CD4-positive, alpha-beta memory T cell (primary cell): ENCODE results near the gene CDK11B. TPM values are rescaled to one million over a fixed set of nuclear protein-coding genes. Genes with fewer than 3 reads are reported as not detected.
A peak's percentile ranks its signal among the peaks of the same experiment; 100 is the strongest.
"Not testable (repeated sequence)": the region's sequence is repeated elsewhere in the genome, so short reads cannot be mapped to it uniquely, and the experiment has no call there.

Experiments
- CTCF ChIA-PET: fragments of 350-600 bp; sonication (Branson Sonifier 250); formaldehyde crosslinking; loops from one replicate; lab custom pipeline; 2021; ENCODE audit warnings: inconsistent platforms; ENCODE audit not compliant: partially characterized antibody; lab: Charles Lee
- POLR2A ChIA-PET: fragments of 350-600 bp; sonication (Branson Sonifier 250); formaldehyde crosslinking; loops from one replicate; lab custom pipeline; 2021; ENCODE audit not compliant: partially characterized antibody; lab: Charles Lee
- DNase-seq, 5 donors: peaks; one replicate each; pipeline versions ENCODE4 v3.0.0 to v3.0.0-alpha.2; 2020 to 2022; ENCODE audit warnings: mixed read lengths in 1 of 5
- H3K27ac ChIP-seq: one replicate; pipeline ENCODE4 v1.7.0; 2013; ENCODE audit warnings: low read depth, low read length
- H3K27me3 ChIP-seq: 2 replicates; pipeline ENCODE4 v1.7.0; 2013; ENCODE audit warnings: mild to moderate bottlenecking, low read length, moderate library complexity; ENCODE audit not compliant: insufficient read depth
- H3K36me3 ChIP-seq: 2 replicates; pipeline ENCODE4 v1.7.0; 2013; ENCODE audit warnings: mild to moderate bottlenecking, low read length, moderate library complexity; ENCODE audit not compliant: insufficient read depth
- H3K4me1 ChIP-seq: 2 replicates; pipeline ENCODE4 v1.7.0; 2013; ENCODE audit warnings: mild to moderate bottlenecking, low read length, moderate library complexity; ENCODE audit not compliant: insufficient read depth
- H3K4me3 ChIP-seq, 2 donors: one replicate each; pipeline ENCODE4 v1.7.0; 2013; ENCODE audit warnings: low read length in 2 of 2, mild to moderate bottlenecking in 1 of 2
- H3K9me3 ChIP-seq, 2 donors: one replicate each; pipeline ENCODE4 v1.7.0; 2013; ENCODE audit warnings: low read length in 2 of 2, control low read depth in 1 of 2; ENCODE audit not compliant: control insufficient read depth in 1 of 2
- H3K27ac Mint-ChIP-seq, 7 donors: one replicate each; pipeline ENCODE4 v1.8.0; 2020 to 2021; ENCODE audit warnings: mixed read lengths in 7 of 7, mild to moderate bottlenecking in 6 of 7, inconsistent platforms in 3 of 7, moderate library complexity in 3 of 7
- H3K27me3 Mint-ChIP-seq, 2 donors: one replicate each; pipeline ENCODE4 v1.8.0; 2020 to 2021; ENCODE audit warnings: mixed read lengths in 2 of 2
- H3K36me3 Mint-ChIP-seq, 2 donors: one replicate each; pipeline ENCODE4 v1.8.0; 2020 to 2021; ENCODE audit warnings: mixed read lengths in 2 of 2, inconsistent platforms in 1 of 2, mild to moderate bottlenecking in 1 of 2
- H3K4me1 Mint-ChIP-seq, 4 donors: one replicate each; pipeline ENCODE4 v1.8.0; 2020 to 2021; ENCODE audit warnings: mixed read lengths in 4 of 4, mild to moderate bottlenecking in 1 of 4
- H3K4me3 Mint-ChIP-seq, 8 donors: one replicate each; pipeline ENCODE4 v1.8.0; 2020 to 2021; ENCODE audit warnings: mixed read lengths in 8 of 8, mild to moderate bottlenecking in 7 of 8, moderate library complexity in 6 of 8, inconsistent platforms in 3 of 8
- H3K9me3 Mint-ChIP-seq, 8 donors: one replicate each; pipeline ENCODE4 v1.8.0; 2020 to 2021; ENCODE audit warnings: mixed read lengths in 8 of 8, mild to moderate bottlenecking in 5 of 8, inconsistent platforms in 3 of 8, moderate library complexity in 1 of 8
- intact Hi-C: fragments of 100-400 bp; cut with micrococcal nuclease; formaldehyde crosslinking; loops from one replicate; pipeline ENCODE4 v1.15.1; 2023
- polyA plus RNA-seq, 2 donors: library from polyadenylated mRNA; unstranded; fragments of 300-500 nt; fragmentation: Illumina TruSeq; gene quantifications; one replicate each; pipeline ENCODE4 v1.2.3, GENCODE V29; 2021
- total RNA-seq, 2 experiments: library from RNA; stranded (reverse); gene quantifications; one replicate each; pipeline ENCODE4 v1.2.3, GENCODE V29; 2021

The CDK11B gene
- total and polyA plus RNA-seq, 4 experiments from 2014 or later = 2.5 to 44.7 (median 34.3) TPM

DNA sequence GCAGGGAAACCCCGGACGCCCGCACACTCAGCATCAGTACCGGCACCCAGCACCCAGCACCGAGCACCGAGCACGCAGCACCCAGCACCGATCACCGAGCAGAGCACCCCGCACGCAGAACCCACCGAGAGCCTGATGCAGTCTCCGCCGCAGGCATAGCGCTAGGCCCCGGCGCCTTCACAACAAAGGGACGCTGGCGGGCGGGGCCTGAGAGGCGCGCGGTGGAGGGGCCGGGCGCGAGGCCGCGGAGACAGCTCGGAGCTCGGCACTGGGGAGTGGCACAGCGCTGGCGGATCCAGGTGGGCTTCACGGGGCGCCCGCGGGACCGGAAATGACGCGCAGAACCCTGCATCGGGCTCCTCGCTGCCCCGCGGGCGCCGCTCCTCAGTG is 33.5 kb upstream of the CDK11B start:
- intact Hi-C loops = loop anchor here (10.0 kb wide), 1 partner anchor 52 kb away; no protein-coding TSS in a partner anchor
- H3K9me3 ChIP-seq = not testable (repeated sequence)
- DNase-seq = peak in 1 of 5 donors; percentile 86

DNA sequence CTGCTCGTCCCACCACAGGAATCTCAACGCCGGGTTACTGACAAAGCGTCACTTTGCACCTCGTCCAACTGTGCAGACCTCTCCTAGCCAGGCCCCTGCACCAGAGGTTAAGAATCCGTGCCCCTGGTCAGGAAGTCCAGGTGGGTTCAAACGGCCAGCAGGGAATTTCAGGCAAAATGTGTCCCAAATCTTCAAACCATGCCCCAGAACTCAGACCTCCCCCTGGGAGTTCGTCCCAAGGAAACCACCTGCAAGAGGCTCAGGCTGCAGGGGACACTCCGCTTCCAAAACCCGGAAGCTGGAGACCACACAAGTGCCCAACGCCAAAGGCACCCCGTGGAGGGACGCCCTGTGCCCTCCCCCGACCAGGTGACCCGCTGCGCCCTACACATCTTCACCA is 32.6 kb upstream of the CDK11B start:
- intact Hi-C loops = loop anchor here (10.0 kb wide), 1 partner anchor 53 kb away; no protein-coding TSS in a partner anchor

More for the DNA sequence above, 33.5 kb upstream of the CDK11B start:
- Mint-ChIP-seq H3K4me1 (peaks cover 11 to 35% (median 17%) of the 10 kb centered on the region in 4 donors), H3K4me3 (peak overlapping the region; percentile 49 to 90 (median 81)), H3K27ac (peak overlapping the region in 5 of 7 donors; percentile 41 to 97 (median 91))
- peaks cover 10% of the 10 kb centered on the region for H3K4me1 ChIP-seq
- H3K36me3 Mint-ChIP-seq, H3K9me3 Mint-ChIP-seq, H3K36me3 ChIP-seq, H3K27me3 Mint-ChIP-seq, H3K27me3 ChIP-seq, CTCF ChIA-PET: not testable (repeated sequence)
- peak overlapping the region; percentile 76 for H3K27ac ChIP-seq
- POLR2A ChIA-PET = interaction anchor here (0.6 kb wide), 1 partner anchor 88 kb away, joined by 6 read pairs; no protein-coding TSS in a partner anchor
- peak overlapping the region in 1 of 2 donors; percentile 45 for H3K4me3 ChIP-seq

DNA sequence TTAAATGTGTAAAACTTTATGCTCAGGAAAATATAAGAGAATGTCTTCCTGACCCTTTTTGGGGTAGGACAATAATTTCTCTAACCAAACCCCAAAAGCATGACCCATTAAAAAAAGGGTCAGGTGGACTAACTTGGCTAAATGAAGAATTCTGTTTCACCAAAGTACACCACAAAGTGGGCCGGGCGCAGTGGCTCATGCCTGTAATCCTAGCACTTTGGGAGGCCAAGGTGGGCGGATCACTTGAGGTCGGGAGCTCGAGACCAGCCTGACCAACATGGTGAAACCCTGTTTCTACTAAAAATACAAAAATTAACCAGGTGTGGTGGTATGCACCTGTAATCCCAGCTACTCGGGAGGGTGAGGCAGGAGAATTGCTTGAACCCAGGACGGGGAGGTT is 30.7 kb upstream of the CDK11B start:
- H3K4me3 ChIP-seq, POLR2A ChIA-PET, H3K36me3 ChIP-seq, H3K27ac ChIP-seq, CTCF ChIA-PET, intact Hi-C loops, H3K27me3 ChIP-seq, DNase-seq, H3K9me3 Mint-ChIP-seq, H3K9me3 ChIP-seq, H3K27me3 Mint-ChIP-seq: not testable (repeated sequence)
- H3K4me3 Mint-ChIP-seq = peak overlapping the region in 3 of 8 donors; percentile 21 to 48 (median 25)
- H3K27ac Mint-ChIP-seq = peak overlapping the region in 2 of 7 donors; percentile 7 to 79
- peaks cover 11 to 33% (median 14%) of the 10 kb centered on the region in 4 donors for H3K4me1 Mint-ChIP-seq
- H3K4me1 ChIP-seq = peaks cover 10% of the 10 kb centered on the region
- H3K36me3 Mint-ChIP-seq = peaks cover 5 to 12% of the 10 kb centered on the region in 2 donors

More for the DNA sequence above, 32.6 kb upstream of the CDK11B start:
- CTCF ChIA-PET, H3K27me3 Mint-ChIP-seq, H3K9me3 Mint-ChIP-seq, POLR2A ChIA-PET, H3K27ac Mint-ChIP-seq, H3K27ac ChIP-seq, H3K27me3 ChIP-seq, H3K4me3 Mint-ChIP-seq, H3K36me3 Mint-ChIP-seq, DNase-seq, H3K9me3 ChIP-seq, H3K4me3 ChIP-seq, H3K36me3 ChIP-seq: not testable (repeated sequence)
- H3K4me1 ChIP-seq = peaks cover 10% of the 10 kb centered on the region
- peaks cover 10 to 30% (median 14%) of the 10 kb centered on the region in 4 donors for H3K4me1 Mint-ChIP-seq

DNA sequence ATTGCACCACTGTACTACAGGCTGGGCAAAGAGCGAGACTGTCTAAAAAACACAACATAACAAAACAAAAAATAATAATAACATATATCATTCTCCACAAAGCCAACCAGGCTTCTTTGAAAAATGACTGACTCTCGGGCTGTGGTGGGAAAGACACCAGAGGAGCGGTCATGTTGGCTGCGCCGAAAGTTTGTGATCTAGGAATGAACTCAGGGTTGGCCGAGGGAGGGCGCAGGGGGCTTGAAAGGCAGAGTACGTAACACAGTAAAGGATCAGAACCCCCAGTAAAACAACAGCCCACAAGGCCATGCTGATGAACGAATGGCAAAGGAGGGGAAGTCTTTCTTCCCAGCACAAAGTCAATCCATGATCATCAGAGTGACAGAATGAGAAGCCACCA is 29.0 kb upstream of the CDK11B start:
- POLR2A ChIA-PET = interaction anchor here (1.3 kb wide), 1 partner anchor 17 kb away, joined by 3 read pairs; no protein-coding TSS in a partner anchor
- peaks cover 10 to 16% of the 10 kb centered on the region in 2 donors for H3K36me3 Mint-ChIP-seq
- no peaks in the 10 kb centered on the region for H3K27me3 ChIP-seq
- peaks cover 13 to 47% (median 15%) of the 10 kb centered on the region in 4 donors for H3K4me1 Mint-ChIP-seq
- H3K27me3 Mint-ChIP-seq = no peaks in the 10 kb centered on the region
- peak overlapping the region in 4 of 8 donors; percentile 33 to 73 (median 48) for H3K4me3 Mint-ChIP-seq
- no peaks in the 10 kb centered on the region for H3K9me3 Mint-ChIP-seq
- H3K27ac ChIP-seq = no peak overlapping the region
- peak overlapping the region in 5 of 7 donors; percentile 58 to 91 (median 68) for H3K27ac Mint-ChIP-seq
- H3K9me3 ChIP-seq = no peaks in the 10 kb centered on the region
- peaks cover 10% of the 10 kb centered on the region for H3K4me1 ChIP-seq
- DNase-seq = no peak
- intact Hi-C loops = no loop called here
- CTCF ChIA-PET = no interaction called here
- no peaks in the 10 kb centered on the region for H3K36me3 ChIP-seq
- no peak overlapping the region for H3K4me3 ChIP-seq

DNA sequence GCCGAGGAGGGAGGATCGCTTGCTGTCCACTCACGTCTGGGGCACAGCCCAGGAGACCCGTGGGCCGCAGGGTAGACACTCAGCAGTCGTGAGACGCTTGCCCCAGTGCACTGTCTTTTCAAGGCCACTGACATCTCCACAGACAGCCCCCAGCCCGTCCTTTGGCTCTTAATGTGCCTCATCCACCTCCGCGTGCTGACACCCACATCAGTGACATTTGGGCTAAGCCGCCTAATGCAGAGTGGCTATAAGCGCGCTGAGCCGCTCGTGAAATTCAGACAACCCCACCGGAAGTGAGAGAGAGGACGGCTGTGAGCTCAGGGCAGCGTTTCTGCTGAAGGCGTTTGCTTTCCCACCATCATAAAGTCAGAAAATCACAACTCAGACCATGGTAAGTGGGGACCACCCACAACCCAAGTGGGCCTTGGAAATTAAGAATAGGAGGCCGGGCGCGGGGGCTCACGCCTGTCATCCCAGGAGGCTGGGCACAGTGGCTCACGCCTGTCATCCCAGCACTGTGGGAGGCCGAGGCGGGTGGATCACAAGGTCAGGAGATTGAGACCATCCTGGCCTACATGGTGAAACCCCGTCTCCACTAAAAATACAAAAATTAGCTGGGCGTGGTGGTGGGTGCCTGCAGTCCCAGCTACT is 25.4 kb upstream of the CDK11B start:
- peaks cover 14 to 44% (median 18%) of the 10 kb centered on the region in 4 donors for H3K4me1 Mint-ChIP-seq
- no peaks in the 10 kb centered on the region for H3K9me3 Mint-ChIP-seq

DNA sequence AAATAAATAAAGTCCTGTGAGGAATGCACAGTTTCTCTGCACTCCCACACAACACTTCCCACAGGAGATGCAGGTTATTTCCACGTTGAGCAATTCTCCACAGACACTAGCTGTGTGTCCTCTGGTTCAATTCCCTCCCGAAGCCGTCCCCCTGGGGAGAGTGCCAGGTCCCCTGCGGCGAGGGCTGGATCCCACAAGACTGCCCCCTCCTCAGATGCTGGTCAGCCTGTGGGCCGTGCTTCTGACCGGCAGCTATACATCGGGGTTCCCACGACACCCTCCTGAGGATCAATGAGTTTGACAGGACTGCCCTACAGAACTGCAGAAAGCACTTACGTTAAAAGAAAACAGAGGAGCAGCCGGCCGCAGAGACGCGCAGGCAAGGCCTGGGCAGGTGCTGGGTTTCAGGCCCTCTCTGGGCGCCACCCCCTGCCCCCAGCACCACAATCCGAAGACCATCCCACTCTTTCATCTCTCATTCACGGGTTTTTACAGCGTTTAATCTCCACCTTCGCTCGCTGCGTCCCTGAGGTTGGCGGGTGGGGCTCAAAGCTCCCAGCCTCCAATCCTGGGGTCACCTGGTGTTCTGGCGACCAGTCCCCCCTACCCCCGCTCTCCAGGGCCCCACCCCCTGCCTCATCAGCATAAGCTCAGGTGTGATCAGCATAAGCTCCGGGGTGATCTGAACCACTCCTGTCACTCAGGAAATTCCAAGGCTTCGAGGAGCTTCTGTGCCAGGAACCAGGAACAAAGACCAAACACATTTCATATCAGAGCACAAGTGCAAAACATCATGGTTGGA is 24.5 kb upstream of the CDK11B start:
- DNase-seq = no peak
- no peak overlapping the region for H3K4me3 ChIP-seq
- Mint-ChIP-seq H3K27me3 (no peaks in the 10 kb centered on the region), H3K9me3 (no peaks in the 10 kb centered on the region), H3K4me3 (no peak overlapping the region), H3K27ac (peak overlapping the region in 3 of 7 donors; percentile 18 to 37 (median 36)), H3K4me1 (peaks cover 18 to 45% (median 23%) of the 10 kb centered on the region in 4 donors), H3K36me3 (peaks cover 10 to 17% of the 10 kb centered on the region in 2 donors)
- H3K4me1 ChIP-seq = peaks cover 15% of the 10 kb centered on the region
- POLR2A ChIA-PET = no interaction called here
- no peaks in the 10 kb centered on the region for H3K27me3 ChIP-seq
- intact Hi-C loops = no loop called here
- no peaks in the 10 kb centered on the region for H3K36me3 ChIP-seq
- no peaks in the 10 kb centered on the region for H3K9me3 ChIP-seq
- no peak overlapping the region for H3K27ac ChIP-seq
- CTCF ChIA-PET = interaction anchor here (1.5 kb wide), 1 partner anchor 10 kb away, joined by 3 read pairs; no protein-coding TSS in a partner anchor

More for the DNA sequence above, 25.4 kb upstream of the CDK11B start:
- Histone ChIP-seq H3K4me1 (peaks cover 10% of the 10 kb centered on the region), H3K36me3 (no peaks in the 10 kb centered on the region), H3K4me3 (no peak overlapping the region), H3K27me3 (no peaks in the 10 kb centered on the region), H3K9me3 (no peaks in the 10 kb centered on the region), H3K27ac (no peak overlapping the region)
- intact Hi-C loops = no loop called here
- POLR2A ChIA-PET = no interaction called here
- Mint-ChIP-seq H3K27me3 (no peaks in the 10 kb centered on the region), H3K36me3 (peaks cover 10 to 16% of the 10 kb centered on the region in 2 donors), H3K27ac (peak overlapping the region in 1 of 7 donors; percentile 18), H3K4me3 (no peak overlapping the region)
- CTCF ChIA-PET = interaction anchor here (1.5 kb wide), 1 partner anchor 11 kb away, joined by 3 read pairs; no protein-coding TSS in a partner anchor
- no peak for DNase-seq

DNA sequence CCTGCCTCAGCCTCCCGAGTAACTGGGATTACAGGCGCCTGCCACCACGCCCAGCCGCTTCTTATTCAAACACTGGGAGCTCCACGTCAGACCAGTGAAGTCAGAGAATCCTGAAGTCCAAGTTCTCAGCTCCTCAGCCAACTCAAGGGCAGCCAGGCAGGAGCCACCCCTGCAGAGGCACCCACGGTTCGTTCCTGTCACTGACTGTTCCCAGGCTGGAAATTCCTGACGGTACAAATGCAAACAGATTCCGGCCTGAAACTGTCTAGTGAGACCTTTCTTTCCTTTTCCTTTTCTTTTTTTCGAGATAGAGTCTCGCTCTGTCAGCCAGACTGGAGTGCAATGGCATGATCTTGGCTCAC is 22.1 kb upstream of the CDK11B start:
- peaks cover 5 to 21% of the 10 kb centered on the region in 2 donors for H3K36me3 Mint-ChIP-seq
- Histone ChIP-seq H3K27ac (no peak overlapping the region), H3K27me3 (no peaks in the 10 kb centered on the region), H3K36me3 (no peaks in the 10 kb centered on the region), H3K4me1 (peaks cover 22% of the 10 kb centered on the region), H3K9me3 (no peaks in the 10 kb centered on the region), H3K4me3 (no peak overlapping the region)
- H3K27me3 Mint-ChIP-seq = no peaks in the 10 kb centered on the region
- POLR2A ChIA-PET = no interaction called here
- DNase-seq = no peak
- intact Hi-C loops = no loop called here
- peak overlapping the region in 1 of 8 donors; percentile 15 for H3K4me3 Mint-ChIP-seq
- CTCF ChIA-PET = interaction anchor here (1.3 kb wide), 1 partner anchor 15 kb away, joined by 5 read pairs; no protein-coding TSS in a partner anchor
- peaks cover 0 to 2% (median 0%) of the 10 kb centered on the region in 8 donors for H3K9me3 Mint-ChIP-seq
- H3K4me1 Mint-ChIP-seq = peaks cover 22 to 50% (median 28%) of the 10 kb centered on the region in 4 donors
- H3K27ac Mint-ChIP-seq = peak overlapping the region in 1 of 7 donors; percentile 32
